ENCODE measurements around the gene TMEM203. TPM values are rescaled to one million over a fixed set of nuclear protein-coding genes. Genes with fewer than 3 reads are reported as not detected.

Gene TMEM203
- total and polyA plus RNA-seq, 2 of the 4 experiments (the other 2 are of a cell fraction) = 18.8 to 40.6 TPM

DNA sequence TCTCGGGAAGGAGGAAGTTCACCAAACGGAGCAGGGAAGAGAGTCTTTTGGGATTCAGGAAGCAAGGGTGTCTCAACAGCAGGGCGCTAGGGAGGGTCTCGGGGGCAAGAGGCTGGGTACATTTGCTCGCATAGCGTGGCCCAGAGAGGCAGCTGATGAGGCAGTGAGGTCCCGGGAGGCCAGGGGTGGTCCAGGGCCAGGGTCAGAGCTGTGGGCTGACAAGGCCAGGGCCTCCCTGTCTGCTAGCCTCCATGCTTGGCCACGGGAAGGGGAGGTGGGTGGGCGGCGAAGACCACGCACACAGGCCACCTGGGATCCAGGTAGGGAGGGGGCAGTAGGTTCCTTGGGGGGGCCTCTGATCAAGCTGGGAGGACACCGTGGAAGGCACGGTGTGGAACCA lies 6.1 kb upstream of the TMEM203 start:
- Histone ChIP-seq H2BK20ac (ENCODE audit: low read depth, low read length) (no peak overlapping the region), H3K23ac (ENCODE audit: low read depth, low read length) (no peak overlapping the region), H2AK9ac (replicated peaks; ENCODE audit: low read depth, low read length, poor library complexity) (no peak overlapping the region), H3K4ac (ENCODE audit: low read depth, low read length) (no peak overlapping the region), H4K91ac (ENCODE audit: insufficient read depth, low read depth, low read length) (no peak overlapping the region), H3K56ac (ENCODE audit: extremely low read depth, insufficient read depth, low read length) (no peak overlapping the region), H3K14ac (replicated peaks; ENCODE audit: low read depth, low read length) (no peak overlapping the region), H4K8ac (ENCODE audit: low read depth in 2 of 2, low read length in 2 of 2) (no peak overlapping the region), H2BK15ac (ENCODE audit: low read depth, low read length) (no peak overlapping the region), H3K9me1 (ENCODE audit: insufficient read depth, low read length) (no peaks in the 10 kb centered on the region), H3K4me1 (ENCODE audit: control insufficient read depth, insufficient read depth, low read length) (peaks cover 2% of the 10 kb centered on the region; the same call in 1 of the 2 replicates), H3K79me1 (ENCODE audit: low read depth in 1 of 2, low read length in 2 of 2) (peaks cover 14% of the 10 kb centered on the region in 2 experiments), H4K5ac (ENCODE audit: low read depth, low read length) (no peak overlapping the region), H2AFZ (replicated peaks; ENCODE audit: low read length, poor library complexity) (no peak overlapping the region), H3K9ac (ENCODE audit: low read depth, low read length) (no peak overlapping the region), H4K20me1 (ENCODE audit: insufficient read depth, low read length) (no peaks in the 10 kb centered on the region), H3K18ac (ENCODE audit: low read depth, low read length) (no peak overlapping the region), H3K9me3 (ENCODE audit: control insufficient read depth, insufficient read depth, low read length) (no peaks in the 10 kb centered on the region), H2BK5ac (ENCODE audit: low read depth, low read length, poor library complexity, severe bottlenecking) (no peak overlapping the region), H2BK120ac (ENCODE audit: low read depth, low read length) (no peak overlapping the region), H3K4me3 (ENCODE audit: insufficient read depth, low read depth, low read length) (no peak overlapping the region), H3K27ac (ENCODE audit: insufficient read depth, low read length) (no peak overlapping the region), H3K27me3 (ENCODE audit: control insufficient read depth, insufficient read depth, low read length) (no peaks in the 10 kb centered on the region), H3K36me3 (ENCODE audit: control insufficient read depth, insufficient read depth, low read length) (peaks cover 22% of the 10 kb centered on the region), H3K4me2 (ENCODE audit: low read depth, low read length) (no peak overlapping the region), H2AK5ac (ENCODE audit: low read depth, low read length) (no peak overlapping the region)
- ATAC-seq (ENCODE audit: low read depth) = no peak
- ChIA-PET CTCF (no interaction called here), POLR2A (ENCODE audit: unreplicated experiment) (no interaction called here)
- dilution Hi-C loops (cut with HindIII; ENCODE audit: low sequenced_read_pairs, unreplicated experiment) (no loop called here), in situ Hi-C loops (cut with MboI; ENCODE audit: low sequenced_read_pairs) (no loop called here), intact Hi-C loops (cut with micrococcal nuclease) (no loop called here)
- no TSS peak for BruUV-seq (replicated peaks)
- TF ChIP-seq FOS (IDR thresholded peaks at IDR 0.05; ENCODE audit: low read depth, low read length) (no peak), MXI1 (IDR thresholded peaks at IDR 0.05; ENCODE audit: borderline replicate concordance, low read depth, low read length) (no peak), MAZ (IDR thresholded peaks at IDR 0.05; ENCODE audit: borderline replicate concordance, low read depth, low read length) (no peak), POLR2A (IDR thresholded peaks at IDR 0.05; ENCODE audit: low read depth, low read length) (no peak), CTCF (conservative IDR thresholded peaks at IDR 0.05; ENCODE audit: low read depth, low read length) (no peak), RAD21 (IDR thresholded peaks at IDR 0.05; ENCODE audit: low read length) (no peak), NFE2L2 (IDR thresholded peaks at IDR 0.05; ENCODE audit: low read depth, low read length) (no peak), USF2 (IDR thresholded peaks at IDR 0.05; ENCODE audit: low read depth, low read length) (no peak), BHLHE40 (IDR thresholded peaks at IDR 0.05; ENCODE audit: low read depth, low read length) (no peak), MAFK (IDR thresholded peaks at IDR 0.05; ENCODE audit: low read depth, low read length) (no peak), SMC3 (IDR thresholded peaks at IDR 0.05; ENCODE audit: low read depth, low read length) (no peak), RFX5 (IDR thresholded peaks at IDR 0.05; ENCODE audit: low read depth, low read length) (no peak), RCOR1 (IDR thresholded peaks at IDR 0.05; ENCODE audit: insufficient replicate concordance, low read length) (no peak), CEBPB (IDR thresholded peaks at IDR 0.05; ENCODE audit: low read depth, low read length) (no peak), CHD1 (IDR thresholded peaks at IDR 0.05; ENCODE audit: low read depth, low read length) (no peak)
- TF ChIP-seq, protein P1, sequence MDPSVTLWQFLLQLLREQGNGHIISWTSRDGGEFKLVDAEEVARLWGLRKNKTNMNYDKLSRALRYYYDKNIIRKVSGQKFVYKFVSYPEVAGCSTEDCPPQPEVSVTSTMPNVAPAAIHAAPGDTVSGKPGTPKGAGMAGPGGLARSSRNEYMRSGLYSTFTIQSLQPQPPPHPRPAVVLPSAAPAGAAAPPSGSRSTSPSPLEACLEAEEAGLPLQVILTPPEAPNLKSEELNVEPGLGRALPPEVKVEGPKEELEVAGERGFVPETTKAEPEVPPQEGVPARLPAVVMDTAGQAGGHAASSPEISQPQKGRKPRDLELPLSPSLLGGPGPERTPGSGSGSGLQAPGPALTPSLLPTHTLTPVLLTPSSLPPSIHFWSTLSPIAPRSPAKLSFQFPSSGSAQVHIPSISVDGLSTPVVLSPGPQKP (IDR thresholded peaks at IDR 0.05; ENCODE audit: borderline replicate concordance, low read depth, low read length) = no peak
- no peak for DNase-seq
- 89% methylated on average over 9 of the region's 13 CpGs; no CpG with 5 or more reads in 1 of the 2 experiments for WGBS, 2 experiments (ENCODE audit: extremely low coverage in 2 of 2, insufficient read length in 1 of 2)

All from IMR-90 (cell line).